BJ (cell line): ENCODE data around the gene HDHD3. TPM values are rescaled to one million over a fixed set of nuclear protein-coding genes. Genes with fewer than 3 reads are reported as not detected.
"Not testable (repeated sequence)": the region's sequence is repeated elsewhere in the genome, so short reads cannot be mapped to it uniquely, and the experiment has no call there.

Source experiments
- CTCF ChIA-PET: fragments of 350-600 bp; formaldehyde crosslinking; extraction: SDS; loops from one replicate; lab custom pipeline; 2021; ENCODE audit warnings: antibody characterized with exemption, inconsistent platforms; lab: Yijun Ruan, JAX
- POLR2A ChIA-PET: fragments of 300-600 bp; sonication (Branson Sonifier 250); formaldehyde crosslinking; extraction: SDS; loops from one replicate; lab custom pipeline; 2021; ENCODE audit warnings: antibody characterized with exemption; lab: Charles Lee
- DNase-seq: peaks from one replicate; pipeline ENCODE4 v3.0.0-alpha.2; 2011; ENCODE audit warnings: low read depth
- H3K27me3 ChIP-seq: 2 replicates; pipeline ENCODE4 v1.6.0; 2011; ENCODE audit warnings: low read length; ENCODE audit not compliant: control insufficient read depth, insufficient read depth
- H3K36me3 ChIP-seq: 2 replicates; pipeline ENCODE4 v1.5.1; 2011; ENCODE audit warnings: low read length; ENCODE audit not compliant: control insufficient read depth, insufficient read depth
- H3K4me3 ChIP-seq: 2 replicates; pipeline ENCODE4 v1.5.1; 2011; ENCODE audit warnings: low read depth, mild to moderate bottlenecking, control low read depth, low read length
- CTCF ChIP-seq: IDR thresholded peaks from 2 replicates; pipeline ENCODE4 v1.5.1; 2011; ENCODE audit warnings: low read depth, mild to moderate bottlenecking, control low read depth, inconsistent platforms, low read length, moderate library complexity; ENCODE audit not compliant: insufficient read depth
- polyA plus RNA-seq: library from polyadenylated mRNA; depleted of rRNA; stranded (reverse); fragments of >200 nt; gene quantifications from 2 replicates; pipeline ENCODE4 v1.2.3, GENCODE V29; 2011

The HDHD3 gene
- polyA plus RNA-seq, 1 experiment: 14.2 TPM

- no peak for TF ChIP-seq CTCF
- Histone ChIP-seq H3K36me3 (peaks cover 7% of the 10 kb centered on the region), H3K27me3 (no peaks in the 10 kb centered on the region), H3K4me3 (no peak overlapping the region)
- ChIA-PET POLR2A (interaction anchor here (0.7 kb wide), 1 partner anchor 93 kb away, joined by 6 read pairs; no protein-coding TSS in a partner anchor), CTCF (interaction anchor here (0.6 to 1.8 kb wide), 2 partner anchors 10 to 20 kb away, joined by 3 read pairs; partner anchors contain the start of gene BSPRY)
- no peak for DNase-seq
Measured at GRCh38 chr9:113368982-113369854, 7.6 kb downstream of the HDHD3 start.

- no peaks in the 10 kb centered on the region for H3K27me3 ChIP-seq
- DNase-seq: no peak
- POLR2A ChIA-PET: no interaction called here
- no peak for TF ChIP-seq CTCF
- CTCF ChIA-PET: interaction anchor here (0.6 to 1.8 kb wide), 3 partner anchors 9 to 19 kb away, joined by 3 read pairs; partner anchors contain the start of gene BSPRY
- H3K36me3 ChIP-seq: peaks cover under 1% of the 10 kb centered on the region; the same call in 1 of the 2 replicates
- H3K4me3 ChIP-seq: no peak overlapping the region
Measured at GRCh38 chr9:113368348-113368981, 8.3 kb downstream of the HDHD3 start.

GRCh38 chr9:113365652-113366051 lies 11.1 kb downstream of the HDHD3 start:
- H3K36me3 ChIP-seq, DNase-seq, POLR2A ChIA-PET, H3K4me3 ChIP-seq, CTCF ChIA-PET, H3K27me3 ChIP-seq: not testable (repeated sequence)

DNA sequence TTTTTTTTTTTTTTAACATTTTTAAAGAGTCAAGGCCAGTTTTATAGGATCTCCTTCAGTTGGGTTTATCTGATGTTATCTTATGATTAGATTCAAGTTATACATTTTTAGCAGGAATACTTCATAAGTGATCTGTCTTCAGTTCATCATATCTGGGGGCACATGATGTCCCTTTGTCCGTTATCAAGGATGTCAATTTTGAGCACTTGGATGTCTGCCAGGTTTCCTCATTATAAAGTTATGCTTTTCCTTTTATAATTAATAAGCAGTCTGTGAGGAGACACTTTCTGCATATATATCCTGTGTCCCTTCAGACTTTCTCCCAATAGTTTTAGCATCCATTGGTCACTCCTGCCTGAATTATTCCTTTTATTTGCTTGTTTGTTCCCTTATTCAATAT lies 11.8 kb downstream of the HDHD3 start:
- Histone ChIP-seq H3K4me3 (no peak overlapping the region), H3K36me3 (no peaks in the 10 kb centered on the region), H3K27me3 (peaks cover 2% of the 10 kb centered on the region; the same call in 1 of the 2 replicates)
- DNase-seq: no peak
- no peak for TF ChIP-seq CTCF
- POLR2A ChIA-PET: no interaction called here
- CTCF ChIA-PET: interaction anchor here (0.7 to 1.1 kb wide), 2 partner anchors 54 to 668 kb away, joined by 3 to 5 read pairs; no protein-coding TSS in a partner anchor

DNA sequence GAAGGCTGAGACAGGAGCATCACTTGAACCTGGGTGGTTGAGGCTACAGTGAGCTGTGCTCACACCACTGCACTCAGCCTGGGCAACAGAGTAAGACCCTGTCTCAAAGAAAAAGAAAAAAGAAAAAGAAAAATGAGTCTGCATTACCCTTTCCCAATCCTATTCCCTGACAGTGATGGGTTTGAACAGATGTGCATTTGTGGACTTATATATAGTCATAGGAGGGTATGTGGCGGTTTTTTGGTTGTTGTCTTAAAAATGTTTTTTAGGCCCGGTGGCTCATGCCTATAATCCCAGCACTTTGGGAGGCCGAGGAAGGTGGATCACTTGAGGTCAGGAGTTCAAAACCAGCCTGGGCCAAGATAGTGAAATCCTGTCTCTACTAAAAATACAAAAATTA lies 13.4 kb downstream of the HDHD3 start:
- Histone ChIP-seq H3K36me3 (no peaks in the 10 kb centered on the region), H3K27me3 (peaks cover 4% of the 10 kb centered on the region; the same call in 1 of the 2 replicates), H3K4me3 (no peak overlapping the region)
- TF ChIP-seq CTCF: no peak
- POLR2A ChIA-PET: interaction anchor here (0.6 kb wide), 1 partner anchor 216 kb away, joined by 3 read pairs; no protein-coding TSS in a partner anchor
- no peak for DNase-seq
- CTCF ChIA-PET: no interaction called here
